GM12878 (cell line): ENCODE results near the gene CEP131. TPM values are rescaled to one million over a fixed set of nuclear protein-coding genes. Genes with fewer than 3 reads are reported as not detected.

Source experiments
- ASH2L ChIP-seq: fragments of 300-600, 200-600 bp; sonication (generic); IDR thresholded peaks from 2 replicates; pipeline ENCODE4 v1.6.1; 2017; ENCODE audit warnings: low read depth, mild to moderate bottlenecking, borderline replicate concordance
- ATF3 ChIP-seq: IDR thresholded peaks from 2 replicates; pipeline ENCODE4 v1.6.1; 2011; ENCODE audit warnings: low read depth, mild to moderate bottlenecking, low read length, moderate library complexity, borderline replicate concordance; ENCODE audit errors: extremely low read depth
- CBX3 ChIP-seq: fragments of 200-600 bp; sonication (generic); IDR thresholded peaks from 2 replicates; pipeline ENCODE4 v1.6.1; 2016; ENCODE audit warnings: low read depth, borderline replicate concordance
- CHD2 ChIP-seq: IDR thresholded peaks from 2 replicates; pipeline ENCODE4 v1.6.1; 2011; ENCODE audit warnings: low read depth, low read length, improper control_type of control experiment, borderline replicate concordance
- E2F4 ChIP-seq: IDR thresholded peaks from 2 replicates; pipeline ENCODE4 v1.6.1; 2012; ENCODE audit warnings: low read depth, low read length, improper control_type of control experiment
- ELK1 ChIP-seq: IDR thresholded peaks from 2 replicates; pipeline ENCODE4 v1.6.1; 2012; ENCODE audit warnings: low read depth, low read length, improper control_type of control experiment
- EP300 ChIP-seq, 2 experiments: fragments of 150-350 bp in 1 of 2; IDR thresholded peaks; 2 replicates each; pipeline ENCODE4 v1.6.1; 2011 to 2012; ENCODE audit warnings: low read depth in 2 of 2, low read length in 2 of 2, borderline replicate concordance in 1 of 2, improper control_type of control experiment in 1 of 2, inconsistent platforms in 1 of 2; ENCODE audit not compliant: control insufficient read depth in 1 of 2
- ETV6 ChIP-seq, 2 experiments: fragments of 450-650 bp in 1 of 2; IDR thresholded peaks in 1 of 2; conservative IDR thresholded peaks in 1 of 2; 2 replicates each; pipeline ENCODE4 v1.6.1; 2014; ENCODE audit warnings: antibody characterized with exemption in 1 of 2, borderline replicate concordance in 1 of 2, low read depth in 1 of 2, mild to moderate bottlenecking in 1 of 2, moderate library complexity in 1 of 2
- IRF3 ChIP-seq: fragments of 450-650 bp; IDR thresholded peaks from 2 replicates; pipeline ENCODE4 v1.6.1; 2014; ENCODE audit warnings: mild to moderate bottlenecking
- JUNB ChIP-seq: IDR thresholded peaks from 2 replicates; pipeline ENCODE4 v1.6.1; 2016; ENCODE audit warnings: antibody characterized with exemption, mild to moderate bottlenecking
- MAX ChIP-seq: IDR thresholded peaks from 2 replicates; pipeline ENCODE4 v1.6.1; 2012; ENCODE audit warnings: low read depth, low read length, improper control_type of control experiment
- NFYB ChIP-seq: IDR thresholded peaks from 2 replicates; pipeline ENCODE4 v1.6.1; 2011; ENCODE audit warnings: low read depth, mild to moderate bottlenecking, low read length, improper control_type of control experiment, moderate library complexity; ENCODE audit not compliant: insufficient read depth
- POLR2AphosphoS5 ChIP-seq: IDR thresholded peaks from 2 replicates; pipeline ENCODE4 v1.6.1; 2011; ENCODE audit warnings: mild to moderate bottlenecking, low read length, inconsistent platforms
- RAD21 ChIP-seq: IDR thresholded peaks from 2 replicates; pipeline ENCODE4 v1.6.1; 2011; ENCODE audit warnings: mild to moderate bottlenecking, low read depth, low read length, moderate library complexity; ENCODE audit not compliant: insufficient read depth
- RELB ChIP-seq: fragments of 450-650 bp; IDR thresholded peaks from 2 replicates; pipeline ENCODE4 v1.6.1; 2017; ENCODE audit warnings: low read depth, mild to moderate bottlenecking, moderate library complexity
- RFX5 ChIP-seq: IDR thresholded peaks from 2 replicates; pipeline ENCODE4 v1.6.1; 2011; ENCODE audit warnings: low read depth, low read length, improper control_type of control experiment
- TBL1XR1 ChIP-seq: IDR thresholded peaks from 2 replicates; pipeline ENCODE4 v1.6.1; 2012; ENCODE audit warnings: low read depth, low read length, improper control_type of control experiment
- TCF12 ChIP-seq: IDR thresholded peaks from 2 replicates; pipeline ENCODE4 v1.6.1; 2011; ENCODE audit warnings: low read depth, mild to moderate bottlenecking, low read length
- ZBTB11 ChIP-seq: fragments of 450-650 bp; formaldehyde crosslinking; IDR thresholded peaks from 2 replicates; pipeline ENCODE4 v1.5.0; 2022; ENCODE audit warnings: mild to moderate bottlenecking, missing genetic modification characterization
- polyA plus RNA-seq, 11 experiments: library from polyadenylated mRNA; depleted of rRNA in 4 of 11; unstranded in 6 of 11; stranded (reverse) in 5 of 11; fragments of >200 nt; fragmentation: Nextera tagmentation in 4 of 11; fragmentation: Illumina TruSeq in 1 of 11; extraction: Ambion mirVana in 4 of 11; extraction: Trizol in 1 of 11; gene quantifications; 1 replicate in 1 of 11; 2 replicates in 10 of 11; pipeline versions ENCODE4 v1.2.1 to v1.2.3, GENCODE V29; 2011 to 2016; ENCODE audit warnings: inconsistent platforms in 2 of 11, missing spikeins in 2 of 11, low read depth in 1 of 11
- total RNA-seq, 4 experiments: library from RNA; depleted of rRNA in 3 of 4; stranded (reverse); fragments of >200 nt in 3 of 4; fragmentation: Illumina TruSeq in 1 of 4; extraction: Trizol in 1 of 4; gene quantifications; 2 replicates each; pipeline versions ENCODE4 v1.2.1 to v1.2.3, GENCODE V29; 2013 to 2021

CEP131 gene
- total and polyA plus RNA-seq, 10 of the 15 experiments (the other 5 are each of a cell fraction or from before 2014, with no cell fraction given), result 0.05 to 17.3 (median 6.7) TPM

GRCh38 chr17:81245024-81245664 is 22.4 kb upstream of the CEP131 start (continued):
- TF ChIP-seq NFYB, result no peak
- TF ChIP-seq IRF3, result no peak
- no peak for TF ChIP-seq E2F4
- no peak for TF ChIP-seq ZBTB11 (CRISPR knock-in tag)
- TF ChIP-seq ASH2L, result no peak
- TF ChIP-seq POLR2AphosphoS5, result no peak
- no peak for TF ChIP-seq ATF3
- no peak for TF ChIP-seq RELB
- TF ChIP-seq MAX, result no peak
- no peak for TF ChIP-seq TBL1XR1
- no peak for TF ChIP-seq RAD21
- TF ChIP-seq TCF12, result 0 out of 2 replicates have a peak, but pooled peaks have one; percentile 40
- no peak for TF ChIP-seq ETV6 (conservative IDR thresholded peaks at IDR 0.05 in 1 of 2, IDR thresholded peaks at IDR 0.05 in 1 of 2; ENCODE audit: borderline replicate concordance in 1 of 2, low read depth in 1 of 2)
- TF ChIP-seq CHD2, result no peak
- TF ChIP-seq CBX3, result no peak
- TF ChIP-seq EP300 (IDR thresholded peaks at IDR 0.05; ENCODE audit: borderline replicate concordance in 1 of 2, control insufficient read depth in 1 of 2, low read depth in 2 of 2, low read length in 2 of 2), result 0 out of 4 replicates have a peak, but pooled peaks of 1 of the 2 experiments have one; percentile 16
- no peak for TF ChIP-seq ELK1
- TF ChIP-seq JUNB, result peak; percentile 97
- TF ChIP-seq RFX5, result no peak
